ENCODE results near the gene NRAS.

- TF ChIP-seq PRDM4 (tag by site-specific recombination; IDR thresholded peaks at IDR 0.05): no peak
- TF ChIP-seq, protein P1, sequence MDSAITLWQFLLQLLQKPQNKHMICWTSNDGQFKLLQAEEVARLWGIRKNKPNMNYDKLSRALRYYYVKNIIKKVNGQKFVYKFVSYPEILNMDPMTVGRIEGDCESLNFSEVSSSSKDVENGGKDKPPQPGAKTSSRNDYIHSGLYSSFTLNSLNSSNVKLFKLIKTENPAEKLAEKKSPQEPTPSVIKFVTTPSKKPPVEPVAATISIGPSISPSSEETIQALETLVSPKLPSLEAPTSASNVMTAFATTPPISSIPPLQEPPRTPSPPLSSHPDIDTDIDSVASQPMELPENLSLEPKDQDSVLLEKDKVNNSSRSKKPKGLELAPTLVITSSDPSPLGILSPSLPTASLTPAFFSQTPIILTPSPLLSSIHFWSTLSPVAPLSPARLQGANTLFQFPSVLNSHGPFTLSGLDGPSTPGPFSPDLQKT (IDR thresholded peaks at IDR 0.05; ENCODE audit: borderline replicate concordance, low read depth, low read length): no peak
- no peak for TF ChIP-seq ZNF555 (tag by site-specific recombination; conservative IDR thresholded peaks at IDR 0.05)
- TF ChIP-seq CTCF (tag by site-specific recombination; IDR thresholded peaks at IDR 0.05): no peak
- TF ChIP-seq ZNF140 (tag by site-specific recombination; IDR thresholded peaks at IDR 0.05): no peak
- TF ChIP-seq ZNF768 (tag by site-specific recombination; IDR thresholded peaks at IDR 0.05): no peak
- TF ChIP-seq TRIM28 (IDR thresholded peaks at IDR 0.05; ENCODE audit: borderline replicate concordance, low read length): no peak
- no peak for TF ChIP-seq SETDB1 (IDR thresholded peaks at IDR 0.05; ENCODE audit: insufficient read length, low read length)
- TF ChIP-seq HIC1 (tag by site-specific recombination; IDR thresholded peaks at IDR 0.05): no peak
- TF ChIP-seq ZNF223 (tag by site-specific recombination; IDR thresholded peaks at IDR 0.05): no peak
- TF ChIP-seq ZNF114 (tag by site-specific recombination; IDR thresholded peaks at IDR 0.05): no peak
- TF ChIP-seq ZNF626 (tag by site-specific recombination; IDR thresholded peaks at IDR 0.05): no peak
These were observed 14.6 kb downstream of the NRAS start for GRCh38 chr1:114701931-114702330.
